ENCODE results near the gene LSM4. TPM values are rescaled to one million over a fixed set of nuclear protein-coding genes. Genes with fewer than 3 reads are reported as not detected.

LSM4 gene
- polyA plus RNA-seq, 4 donors: 58.7 to 105 (median 86.2) TPM

- no peak for DNase-seq (ENCODE audit: low read depth in 4 of 4, low spot score in 3 of 4)
Measured at GRCh38 chr19:18293642-18294466, 29.0 kb downstream of the LSM4 start.

- peak in 2 of 4 donors; percentile 73 to 74 for DNase-seq (ENCODE audit: low read depth in 4 of 4, low spot score in 3 of 4)
Measured at GRCh38 chr19:18292810-18293641, 29.9 kb downstream of the LSM4 start.

GRCh38 chr19:18292462-18292809 lies 30.4 kb downstream of the LSM4 start:
- no peak for DNase-seq (ENCODE audit: low read depth in 4 of 4, low spot score in 3 of 4)

GRCh38 chr19:18291590-18292461 lies 31.1 kb downstream of the LSM4 start:
- peak; percentile 75 to 82 (median 78) for DNase-seq (ENCODE audit: low read depth in 4 of 4, low spot score in 3 of 4)

- no peak for DNase-seq (ENCODE audit: low read depth in 4 of 4, low spot score in 3 of 4)
Measured at GRCh38 chr19:18291019-18291524, 31.8 kb downstream of the LSM4 start.

- no peak for DNase-seq (ENCODE audit: low read depth in 4 of 4, low spot score in 3 of 4)
Measured at GRCh38 chr19:18290302-18291018, 32.4 kb downstream of the LSM4 start.

- DNase-seq (ENCODE audit: low read depth in 4 of 4, low spot score in 3 of 4): no peak
Measured at GRCh38 chr19:18289471-18290301, 33.2 kb downstream of the LSM4 start.

- DNase-seq (ENCODE audit: low read depth in 4 of 4, low spot score in 3 of 4): no peak
Measured at GRCh38 chr19:18287836-18288772, 34.8 kb downstream of the LSM4 start.

GRCh38 chr19:18286973-18287635 lies 35.8 kb downstream of the LSM4 start:
- DNase-seq (ENCODE audit: low read depth in 4 of 4, low spot score in 3 of 4): no peak

GRCh38 chr19:18284712-18285360 lies 38.0 kb downstream of the LSM4 start:
- no peak for DNase-seq (ENCODE audit: low read depth in 4 of 4, low spot score in 3 of 4)

GRCh38 chr19:18283338-18283737 lies 39.5 kb downstream of the LSM4 start:
- no peak for DNase-seq (ENCODE audit: low read depth in 4 of 4, low spot score in 3 of 4)

GRCh38 chr19:18282788-18283141 lies 40.1 kb downstream of the LSM4 start:
- DNase-seq (ENCODE audit: low read depth in 4 of 4, low spot score in 3 of 4): no peak

GRCh38 chr19:18282021-18282787 lies 40.7 kb downstream of the LSM4 start:
- DNase-seq (ENCODE audit: low read depth in 4 of 4, low spot score in 3 of 4): peak in 2 of 4 donors; percentile 79 to 87

- DNase-seq (ENCODE audit: low read depth in 4 of 4, low spot score in 3 of 4): peak; percentile 90 to 96 (median 94)
Measured at GRCh38 chr19:18281082-18282020, 41.5 kb downstream of the LSM4 start, which contains the start of gene JUND. JUND (minus strand) TSS chr19:18281622; CDS start chr19:18281484, 138 bp downstream.

All from left renal pelvis (tissue), 4 donors.